Duodenal mucosa (tissue), 2 donors: ENCODE results near the gene MEPCE.
"Not testable (repeated sequence)": the region's sequence is repeated elsewhere in the genome, so short reads cannot be mapped to it uniquely, and the experiment has no call there.

Source experiments
- H3K27ac ChIP-seq: one replicate; pipeline ENCODE4 v1.7.0; 2013; ENCODE audit warnings: low read depth, low read length
- H3K27me3 ChIP-seq, 2 donors: one replicate each; pipeline ENCODE4 v1.7.0; 2013; ENCODE audit warnings: low read length in 2 of 2, control low read depth in 1 of 2; ENCODE audit not compliant: insufficient read depth in 2 of 2, control insufficient read depth in 1 of 2
- H3K36me3 ChIP-seq, 2 donors: one replicate each; pipeline ENCODE4 v1.7.0; 2013; ENCODE audit warnings: low read length in 2 of 2, control low read depth in 1 of 2; ENCODE audit not compliant: insufficient read depth in 2 of 2, control insufficient read depth in 1 of 2
- H3K4me1 ChIP-seq, 2 donors: one replicate each; pipeline ENCODE4 v1.7.0; 2013; ENCODE audit warnings: low read length in 2 of 2, control low read depth in 1 of 2; ENCODE audit not compliant: insufficient read depth in 2 of 2, control insufficient read depth in 1 of 2
- H3K4me3 ChIP-seq, 2 donors: one replicate each; pipeline ENCODE4 v1.7.0; 2013; ENCODE audit warnings: low read length in 2 of 2, low read depth in 1 of 2
- H3K9ac ChIP-seq, 2 donors: one replicate each; pipeline ENCODE4 v1.7.0; 2013; ENCODE audit warnings: low read length in 2 of 2, low read depth in 1 of 2
- H3K9me3 ChIP-seq, 2 donors: one replicate each; pipeline ENCODE4 v1.7.0; 2013; ENCODE audit warnings: low read length in 2 of 2, control low read depth in 1 of 2; ENCODE audit not compliant: control insufficient read depth in 1 of 2

Gene MEPCE, protein sequence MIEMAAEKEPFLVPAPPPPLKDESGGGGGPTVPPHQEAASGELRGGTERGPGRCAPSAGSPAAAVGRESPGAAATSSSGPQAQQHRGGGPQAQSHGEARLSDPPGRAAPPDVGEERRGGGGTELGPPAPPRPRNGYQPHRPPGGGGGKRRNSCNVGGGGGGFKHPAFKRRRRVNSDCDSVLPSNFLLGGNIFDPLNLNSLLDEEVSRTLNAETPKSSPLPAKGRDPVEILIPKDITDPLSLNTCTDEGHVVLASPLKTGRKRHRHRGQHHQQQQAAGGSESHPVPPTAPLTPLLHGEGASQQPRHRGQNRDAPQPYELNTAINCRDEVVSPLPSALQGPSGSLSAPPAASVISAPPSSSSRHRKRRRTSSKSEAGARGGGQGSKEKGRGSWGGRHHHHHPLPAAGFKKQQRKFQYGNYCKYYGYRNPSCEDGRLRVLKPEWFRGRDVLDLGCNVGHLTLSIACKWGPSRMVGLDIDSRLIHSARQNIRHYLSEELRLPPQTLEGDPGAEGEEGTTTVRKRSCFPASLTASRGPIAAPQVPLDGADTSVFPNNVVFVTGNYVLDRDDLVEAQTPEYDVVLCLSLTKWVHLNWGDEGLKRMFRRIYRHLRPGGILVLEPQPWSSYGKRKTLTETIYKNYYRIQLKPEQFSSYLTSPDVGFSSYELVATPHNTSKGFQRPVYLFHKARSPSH

DNA sequence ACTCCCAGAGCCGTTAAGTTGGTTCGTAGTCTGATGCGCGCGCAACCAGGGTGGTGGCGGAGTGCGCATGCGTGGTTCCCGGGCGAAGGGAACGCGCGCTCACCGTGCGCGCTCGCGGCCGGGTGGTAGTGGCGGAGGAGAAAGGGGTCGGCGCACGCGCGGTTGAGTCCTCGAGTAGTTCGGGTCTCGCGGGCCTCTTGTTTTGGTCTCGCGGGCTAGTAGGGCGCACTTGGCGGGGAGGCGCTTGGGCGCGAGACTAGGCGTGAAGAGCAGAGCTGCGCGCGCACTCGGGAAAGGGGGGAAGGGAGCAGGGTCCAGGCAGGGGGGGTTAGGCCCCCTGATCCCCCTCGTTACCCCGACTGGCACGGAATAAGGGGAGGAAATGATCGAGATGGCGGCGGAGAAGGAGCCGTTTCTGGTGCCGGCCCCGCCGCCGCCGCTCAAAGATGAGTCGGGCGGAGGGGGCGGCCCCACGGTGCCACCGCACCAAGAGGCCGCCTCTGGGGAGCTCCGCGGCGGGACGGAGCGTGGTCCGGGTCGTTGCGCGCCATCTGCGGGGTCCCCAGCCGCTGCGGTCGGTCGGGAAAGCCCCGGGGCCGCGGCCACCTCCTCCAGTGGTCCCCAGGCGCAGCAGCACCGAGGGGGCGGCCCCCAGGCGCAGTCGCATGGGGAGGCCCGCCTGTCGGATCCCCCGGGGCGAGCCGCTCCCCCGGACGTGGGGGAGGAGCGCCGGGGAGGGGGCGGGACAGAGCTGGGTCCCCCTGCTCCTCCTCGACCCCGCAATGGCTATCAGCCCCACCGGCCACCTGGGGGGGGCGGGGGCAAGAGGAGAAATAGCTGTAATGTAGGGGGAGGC lies at the start of gene MEPCE:
Gene MEPCE (plus strand): TSS at position 195 of the 856 bp plus-strand sequence. CDS start 188 bp downstream, at position 383.
- H3K4me1 ChIP-seq: peaks cover 29 to 35% of the 10 kb centered on the region in 2 donors
- peak within 1 kb of the TSS; percentile 91 to 95 for H3K9ac ChIP-seq
- peaks cover 16 to 31% of the 10 kb centered on the region in 2 donors for H3K36me3 ChIP-seq
- peak within 1 kb of the TSS; percentile 100 for H3K27ac ChIP-seq
- H3K4me3 ChIP-seq: peak within 1 kb of the TSS; percentile 79 to 84
- H3K9me3 ChIP-seq: no peaks in the 10 kb centered on the region
- no peaks in the 10 kb centered on the region for H3K27me3 ChIP-seq

DNA sequence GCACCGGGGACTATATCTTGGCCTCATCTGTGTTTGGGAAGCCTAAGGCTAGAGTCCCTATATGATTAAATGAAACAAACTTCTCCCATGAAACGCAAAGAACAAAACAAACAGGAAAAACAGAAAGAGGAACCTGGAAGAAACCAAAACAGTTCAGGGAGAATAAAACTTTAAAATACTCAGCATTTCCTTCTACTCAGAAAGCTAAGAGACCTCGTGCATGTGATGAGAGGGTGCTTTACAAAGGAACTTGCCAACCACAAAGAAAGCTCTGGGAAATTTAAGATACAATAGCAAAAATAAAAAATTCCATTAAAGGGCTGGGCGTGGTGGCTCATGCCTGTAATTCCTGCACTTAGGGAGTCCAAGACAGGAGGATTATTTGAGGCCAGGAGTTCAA lies 49.4 kb upstream of the MEPCE start:
- H3K36me3 ChIP-seq: no peaks in the 10 kb centered on the region
- no peaks in the 10 kb centered on the region for H3K4me1 ChIP-seq
- H3K27me3 ChIP-seq: no peaks in the 10 kb centered on the region
- no peak overlapping the region for H3K4me3 ChIP-seq
- no peaks in the 10 kb centered on the region for H3K9me3 ChIP-seq
- H3K9ac ChIP-seq: no peak overlapping the region
- no peak overlapping the region for H3K27ac ChIP-seq

DNA sequence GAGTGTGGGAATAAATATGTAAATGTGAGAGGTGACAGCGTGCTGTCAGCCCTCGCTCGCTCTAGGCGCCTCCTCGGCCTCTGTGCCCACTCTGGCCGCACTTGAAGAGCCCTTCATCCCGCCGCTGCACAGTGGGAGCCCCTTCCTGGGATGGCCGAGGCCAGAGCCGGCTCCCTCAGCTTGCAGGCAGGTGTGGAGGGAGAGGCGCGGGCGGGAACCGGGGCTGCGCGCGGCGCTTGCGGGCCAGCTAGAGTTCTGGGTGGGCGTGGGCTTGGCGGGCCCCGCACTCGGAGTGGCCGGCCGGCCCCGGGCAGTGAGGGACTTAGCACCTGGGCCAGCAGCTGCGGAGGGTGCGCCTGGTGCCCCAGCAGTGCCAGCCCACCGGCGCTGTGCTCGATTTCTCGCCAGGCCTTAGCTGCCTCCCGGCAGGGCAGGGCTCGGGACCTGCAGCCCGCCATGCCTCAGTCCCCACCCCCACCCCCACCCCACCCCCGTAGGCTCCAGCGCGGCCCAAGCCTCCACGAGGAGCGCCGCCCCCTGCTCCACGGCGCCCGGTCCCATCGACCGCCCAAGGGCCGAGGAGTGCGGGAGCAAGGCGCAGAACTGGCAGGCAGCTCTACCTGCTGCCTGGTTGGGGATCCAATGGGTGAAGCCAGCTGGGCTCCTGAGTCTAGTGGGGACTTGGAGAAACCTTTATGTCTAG lies 47.9 kb upstream of the MEPCE start:
- not testable (repeated sequence) for H3K36me3 ChIP-seq, H3K4me1 ChIP-seq, H3K27me3 ChIP-seq, H3K9ac ChIP-seq, H3K9me3 ChIP-seq, H3K27ac ChIP-seq, H3K4me3 ChIP-seq

DNA sequence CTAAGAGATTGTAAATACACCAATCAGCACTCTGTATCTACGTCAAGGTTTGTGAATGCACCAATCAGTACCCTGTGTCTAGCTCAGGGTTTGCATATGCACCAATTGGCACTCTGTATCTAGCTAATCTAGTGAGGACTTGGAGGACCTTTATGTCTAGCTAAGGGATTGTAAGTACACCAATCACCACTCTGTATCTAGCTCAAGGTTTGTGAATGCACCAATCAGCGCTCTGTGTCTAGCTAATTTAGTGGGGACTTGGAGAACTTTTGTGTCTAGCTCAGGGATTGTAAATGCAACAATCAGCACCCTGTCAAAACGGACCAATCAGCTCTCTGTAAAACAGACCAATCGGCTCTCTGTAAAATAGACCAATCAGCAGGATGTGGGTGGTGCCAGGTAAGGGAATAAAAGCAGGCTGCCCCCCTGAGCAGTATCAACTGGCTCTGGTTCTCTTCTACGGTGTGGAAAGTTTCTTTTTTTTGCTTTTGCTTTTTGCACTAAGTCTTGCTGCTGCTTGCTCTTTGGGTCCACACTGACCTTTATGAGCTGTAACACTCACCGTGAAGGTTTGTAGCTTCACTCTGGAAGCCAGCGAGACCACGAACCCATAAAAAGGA lies 47.3 kb upstream of the MEPCE start:
- H3K9ac ChIP-seq, H3K36me3 ChIP-seq, H3K9me3 ChIP-seq, H3K4me1 ChIP-seq, H3K4me3 ChIP-seq, H3K27ac ChIP-seq, H3K27me3 ChIP-seq: not testable (repeated sequence)

DNA sequence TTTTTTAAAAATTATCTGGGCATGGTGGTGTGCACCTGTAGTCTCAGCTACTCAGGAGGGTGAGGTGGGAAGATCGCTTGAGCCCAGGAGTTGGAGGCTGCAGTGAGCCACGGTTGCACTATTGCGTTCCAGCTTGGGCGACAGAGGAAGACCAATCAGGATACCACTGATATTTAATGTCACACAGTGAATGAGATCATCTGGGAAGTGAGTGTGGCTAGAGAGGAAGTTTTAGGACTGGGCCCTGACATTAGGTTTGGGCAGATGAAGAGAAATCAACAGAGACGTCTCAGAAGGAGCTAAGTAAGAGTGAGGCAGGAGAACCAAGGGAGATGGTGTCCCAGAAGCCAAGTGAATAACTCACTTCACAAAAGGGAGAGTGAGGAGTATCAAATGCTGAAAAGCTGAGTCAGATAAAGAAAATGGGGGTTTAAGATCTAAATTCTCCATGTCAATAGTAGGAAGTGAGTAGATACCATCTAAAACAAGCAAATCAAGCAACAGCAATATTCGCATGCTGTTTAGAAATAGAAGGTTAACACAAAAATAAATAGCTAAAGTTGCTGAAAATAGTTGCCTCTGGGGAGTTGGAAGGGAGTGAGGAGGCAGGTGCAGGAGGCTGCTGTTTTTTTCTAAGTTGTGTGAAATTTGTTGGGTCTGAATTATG lies 44.9 kb upstream of the MEPCE start:
- Histone ChIP-seq H3K9ac (no peak overlapping the region), H3K27ac (no peak overlapping the region), H3K27me3 (no peaks in the 10 kb centered on the region), H3K4me3 (no peak overlapping the region), H3K9me3 (no peaks in the 10 kb centered on the region), H3K36me3 (no peaks in the 10 kb centered on the region), H3K4me1 (no peaks in the 10 kb centered on the region)

DNA sequence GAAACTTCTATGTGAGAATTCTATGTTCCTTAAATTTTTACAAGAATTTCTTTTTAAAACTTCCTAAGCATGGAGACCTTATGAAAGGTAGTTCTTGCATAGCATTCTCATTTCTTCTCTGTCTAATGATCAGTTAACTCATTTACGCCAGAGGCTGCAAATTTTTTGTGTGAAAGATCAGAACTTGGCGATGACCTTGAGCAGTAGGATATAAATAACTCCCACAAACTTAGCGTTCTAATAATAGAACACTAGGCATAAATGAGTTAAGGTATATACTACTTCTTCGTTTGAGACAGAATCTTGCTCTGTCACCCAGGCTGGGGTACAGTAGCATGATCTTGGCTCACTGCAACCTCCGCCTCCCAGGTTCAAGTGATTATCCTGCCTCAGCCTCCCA lies 42.7 kb upstream of the MEPCE start:
- no peak overlapping the region for H3K9ac ChIP-seq
- no peaks in the 10 kb centered on the region for H3K4me1 ChIP-seq
- H3K27ac ChIP-seq: no peak overlapping the region
- no peaks in the 10 kb centered on the region for H3K9me3 ChIP-seq
- H3K27me3 ChIP-seq: no peaks in the 10 kb centered on the region
- H3K4me3 ChIP-seq: no peak overlapping the region
- no peaks in the 10 kb centered on the region for H3K36me3 ChIP-seq

DNA sequence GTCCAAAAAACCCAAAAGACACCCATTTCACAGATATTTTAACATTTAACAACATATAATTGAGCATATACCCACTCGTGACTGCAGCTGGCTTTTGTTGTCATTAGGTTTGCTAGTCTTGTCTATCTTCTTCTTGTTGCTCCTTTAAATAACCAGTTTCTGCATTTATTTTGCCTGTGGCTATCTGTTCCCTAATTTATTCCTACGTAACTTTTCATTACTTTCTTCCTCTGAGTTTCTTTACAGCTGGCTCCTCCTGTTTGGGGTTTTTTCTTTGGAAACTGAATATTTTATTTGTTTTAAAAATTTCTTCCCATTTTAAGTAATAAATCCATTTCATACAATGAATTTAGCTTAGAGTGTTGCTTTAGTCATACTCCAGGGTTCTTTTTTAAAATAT lies 41.9 kb upstream of the MEPCE start:
- H3K27me3 ChIP-seq: peaks cover 0 to 4% of the 10 kb centered on the region in 2 donors
- H3K4me1 ChIP-seq: no peaks in the 10 kb centered on the region
- H3K36me3 ChIP-seq: no peaks in the 10 kb centered on the region
- no peak overlapping the region for H3K27ac ChIP-seq
- no peak overlapping the region for H3K4me3 ChIP-seq
- H3K9ac ChIP-seq: no peak overlapping the region
- no peaks in the 10 kb centered on the region for H3K9me3 ChIP-seq

DNA sequence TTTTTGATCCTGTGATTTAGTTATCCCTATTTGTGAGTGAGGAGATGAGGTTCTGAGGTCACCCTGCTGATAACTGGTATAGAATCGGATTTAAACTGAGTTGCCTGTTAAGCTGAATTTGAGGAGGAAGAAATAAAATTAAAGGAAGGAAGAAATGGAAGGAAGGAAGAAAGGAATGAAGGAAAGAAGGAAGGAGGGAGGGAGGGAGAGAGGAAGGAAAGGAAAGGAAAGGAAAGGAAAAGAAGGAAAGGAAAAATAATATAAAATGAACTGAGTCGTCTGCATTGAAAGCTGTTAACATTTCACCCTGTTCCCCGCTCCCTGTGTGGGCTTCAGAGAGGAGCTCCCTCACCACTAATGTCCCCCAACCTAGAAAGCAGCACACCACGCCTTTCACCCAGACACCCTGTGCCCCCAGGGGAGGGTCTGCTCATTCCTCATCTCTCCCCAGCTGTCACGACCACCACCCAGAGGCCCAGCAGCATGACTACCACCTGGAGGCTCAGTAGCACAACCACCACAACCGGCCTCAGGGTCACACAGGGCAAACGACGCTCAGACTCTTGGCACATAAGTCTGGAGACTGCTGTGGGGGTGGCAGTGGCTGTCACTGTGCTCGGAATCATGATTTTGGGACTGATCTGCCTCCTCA lies 40.1 kb upstream of the MEPCE start:
- Histone ChIP-seq H3K27me3 (peaks cover 4 to 5% of the 10 kb centered on the region in 2 donors), H3K9me3 (no peaks in the 10 kb centered on the region), H3K36me3 (no peaks in the 10 kb centered on the region), H3K4me3 (no peak overlapping the region), H3K27ac (no peak overlapping the region), H3K4me1 (no peaks in the 10 kb centered on the region), H3K9ac (no peak overlapping the region)
